HuH-7.5 (cell line): Measurements from ENCODE around the gene LARGE1.

Source experiments
- DNase-seq: peaks from one replicate; pipeline ENCODE4 v3.0.0; 2011; ENCODE audit warnings: low spot score

Gene LARGE1

DNA sequence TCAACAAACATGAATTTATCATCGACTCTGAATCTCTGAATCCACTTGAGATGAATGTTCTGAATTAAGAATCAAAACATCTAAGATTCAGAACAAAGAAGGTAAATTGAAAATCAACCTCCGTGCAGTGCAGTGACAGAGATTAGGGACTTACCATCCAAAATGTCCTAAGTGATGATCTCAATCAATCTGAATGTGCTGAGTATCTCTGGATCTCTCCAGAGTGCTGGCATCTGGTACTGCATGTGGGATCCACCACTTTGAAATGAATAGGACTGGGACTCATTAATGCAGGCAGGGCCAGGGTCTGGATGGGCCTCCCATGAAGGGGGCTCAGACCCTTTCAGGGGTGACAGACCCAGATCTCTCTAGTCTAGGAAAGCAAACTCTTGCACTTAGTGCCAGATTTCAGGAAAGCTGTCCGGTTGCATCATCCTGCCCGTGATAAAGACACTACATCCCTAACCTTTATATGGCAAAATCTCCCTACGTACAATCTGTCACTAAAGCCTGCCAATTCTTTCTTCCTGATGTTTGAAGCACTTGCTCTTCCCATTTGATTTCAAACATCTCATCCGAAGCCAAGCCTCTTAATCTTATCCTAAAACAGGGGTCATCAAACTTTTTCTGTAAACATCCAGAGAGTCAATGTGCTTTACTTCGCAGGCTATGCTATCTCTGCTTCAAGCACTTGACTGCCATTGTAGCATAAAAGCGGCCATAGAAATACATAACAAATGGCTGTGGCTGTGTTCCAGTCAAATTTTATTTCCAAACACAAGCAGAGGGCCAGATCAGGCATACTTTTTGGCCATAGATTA is 263.3 kb downstream of the LARGE1 start:
- DNase-seq, result no peak

DNA sequence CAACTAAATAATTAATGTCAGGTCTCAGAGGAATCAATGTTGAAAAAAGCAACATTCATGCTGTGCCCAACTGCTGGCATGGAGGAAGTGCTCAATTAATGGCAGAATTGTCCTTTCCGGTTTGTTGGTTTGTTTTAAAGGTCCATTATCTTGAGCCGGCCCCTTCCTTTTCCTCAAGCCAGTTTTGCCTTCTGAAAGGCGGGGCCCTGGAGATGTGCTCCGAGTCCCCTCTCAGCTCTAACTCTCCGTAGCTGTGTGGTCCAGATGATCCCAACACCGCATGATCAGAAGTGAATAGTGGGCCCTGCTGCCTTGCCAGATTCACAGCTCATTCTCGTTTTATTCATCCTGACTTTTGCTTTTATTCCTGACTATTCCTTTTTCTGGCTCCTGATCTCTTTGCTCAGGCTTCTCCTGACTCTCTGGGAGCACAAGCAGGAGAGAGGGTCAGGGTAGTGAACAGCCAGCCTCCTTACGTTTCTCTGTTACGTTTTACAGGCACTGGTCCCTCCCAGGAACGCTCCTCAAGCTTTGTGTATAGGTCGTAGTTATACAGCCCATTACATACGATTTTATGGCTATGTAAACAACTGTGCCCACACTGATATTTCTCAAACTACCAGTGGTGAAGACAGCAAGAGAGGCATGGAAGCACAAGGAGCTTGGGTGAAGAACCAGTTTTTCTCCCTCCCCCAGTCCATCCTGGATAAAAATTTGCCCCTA is 265.9 kb downstream of the LARGE1 start:
- DNase-seq, result no peak

DNA sequence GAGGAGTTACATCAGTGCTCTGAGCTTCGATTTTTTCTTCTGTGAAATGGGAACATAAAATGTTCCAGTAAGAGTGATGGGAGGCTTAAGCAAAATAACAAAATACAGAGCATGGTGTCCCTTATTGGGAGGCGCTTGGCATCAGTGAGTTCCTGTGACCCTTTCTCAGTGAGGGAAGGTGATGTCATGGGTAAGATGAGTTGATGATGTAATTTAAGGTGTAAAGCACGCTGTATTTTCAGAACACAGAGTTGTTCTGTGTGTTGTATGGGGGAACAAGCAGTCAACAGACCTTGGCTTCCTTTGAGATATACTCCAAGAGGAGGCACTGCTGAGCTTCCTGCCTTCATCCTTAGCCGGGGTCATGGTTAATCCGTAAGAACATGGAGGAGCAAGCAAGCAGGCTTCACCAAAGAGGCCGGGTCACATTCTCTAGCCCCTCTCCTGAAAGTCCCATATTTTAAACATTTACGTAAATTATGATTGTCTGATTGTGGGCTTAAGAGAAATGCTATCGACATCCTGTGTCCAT is 266.7 kb downstream of the LARGE1 start:
- no peak for DNase-seq

DNA sequence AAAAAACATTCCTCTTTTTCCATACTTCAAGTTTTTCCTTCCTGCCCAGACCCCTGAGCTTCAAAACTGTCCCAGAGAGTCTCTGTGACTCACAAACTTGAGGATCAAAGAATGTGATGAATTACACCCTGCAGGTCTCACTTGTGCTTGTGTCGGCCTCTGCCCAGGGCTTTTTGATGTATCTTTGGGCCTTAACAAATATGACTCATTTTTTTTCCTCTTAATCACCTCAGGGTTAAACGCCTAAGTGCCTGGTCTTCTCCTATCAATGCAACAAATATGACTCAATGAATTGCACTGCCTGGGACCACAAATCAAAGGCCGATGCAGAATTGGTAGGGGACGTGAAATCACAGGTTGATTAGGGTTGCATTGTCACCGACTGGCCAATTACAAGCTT is 267.7 kb downstream of the LARGE1 start:
- no peak for DNase-seq

DNA sequence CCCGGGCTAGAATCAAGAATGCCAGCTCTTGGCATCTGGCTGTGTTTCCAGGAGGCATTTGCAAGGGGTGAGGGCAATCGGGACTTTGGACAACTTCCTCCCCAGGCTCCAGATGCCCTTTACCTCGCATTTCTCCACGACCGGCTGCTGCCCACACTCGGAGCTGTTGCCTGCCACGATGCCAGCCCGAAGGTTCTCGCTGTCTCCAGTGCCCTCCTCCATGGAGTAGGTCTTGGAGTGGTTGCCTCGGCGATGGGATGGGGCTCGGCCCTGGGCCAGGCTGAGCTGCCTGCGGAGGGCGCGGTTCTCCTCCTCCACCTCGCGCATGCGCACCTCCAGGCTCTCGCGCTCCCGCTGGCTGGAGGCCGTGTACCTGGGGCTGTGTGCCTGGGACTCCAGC is 270.0 kb downstream of the LARGE1 start:
- DNase-seq, result no peak

DNA sequence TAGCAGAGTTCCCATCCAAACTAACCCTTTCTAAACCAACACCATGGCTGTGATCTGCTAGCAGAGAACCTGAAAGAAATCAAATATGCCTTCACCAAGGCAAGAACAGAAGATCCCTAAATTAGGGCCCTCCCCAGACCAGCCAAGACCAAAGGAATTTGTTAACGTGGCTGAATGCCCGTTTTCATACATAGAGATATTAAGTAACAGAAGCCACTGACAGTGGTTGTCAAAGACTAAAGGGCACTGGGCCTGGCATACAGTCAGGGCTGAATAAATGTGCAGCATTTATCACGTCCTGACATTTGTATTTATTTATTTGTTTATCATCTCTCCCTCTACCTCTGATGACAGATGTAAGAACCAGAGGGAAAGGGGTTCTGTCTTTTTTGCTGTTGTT is 271.8 kb downstream of the LARGE1 start:
- DNase-seq, result no peak

DNA sequence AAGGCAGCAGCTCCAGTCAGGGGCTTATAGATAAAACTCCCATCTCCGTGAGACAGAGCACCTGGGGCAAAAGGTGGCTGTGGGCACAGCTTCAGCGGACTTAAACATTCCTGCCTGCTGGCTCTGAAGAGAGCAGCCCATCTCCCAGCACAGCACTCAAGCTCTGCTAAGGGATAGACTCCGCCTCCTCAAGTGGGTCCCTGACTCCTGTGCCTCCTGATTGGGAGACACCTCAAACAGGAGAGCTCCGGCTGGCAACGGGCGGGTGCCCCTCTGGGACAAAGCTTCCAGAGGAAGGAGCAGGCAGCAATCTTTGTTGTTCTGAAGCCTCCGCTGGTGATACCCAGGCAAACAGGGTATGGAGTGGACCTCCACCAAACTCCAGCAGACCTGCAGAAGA is 279.4 kb downstream of the LARGE1 start:
- no peak for DNase-seq

DNA sequence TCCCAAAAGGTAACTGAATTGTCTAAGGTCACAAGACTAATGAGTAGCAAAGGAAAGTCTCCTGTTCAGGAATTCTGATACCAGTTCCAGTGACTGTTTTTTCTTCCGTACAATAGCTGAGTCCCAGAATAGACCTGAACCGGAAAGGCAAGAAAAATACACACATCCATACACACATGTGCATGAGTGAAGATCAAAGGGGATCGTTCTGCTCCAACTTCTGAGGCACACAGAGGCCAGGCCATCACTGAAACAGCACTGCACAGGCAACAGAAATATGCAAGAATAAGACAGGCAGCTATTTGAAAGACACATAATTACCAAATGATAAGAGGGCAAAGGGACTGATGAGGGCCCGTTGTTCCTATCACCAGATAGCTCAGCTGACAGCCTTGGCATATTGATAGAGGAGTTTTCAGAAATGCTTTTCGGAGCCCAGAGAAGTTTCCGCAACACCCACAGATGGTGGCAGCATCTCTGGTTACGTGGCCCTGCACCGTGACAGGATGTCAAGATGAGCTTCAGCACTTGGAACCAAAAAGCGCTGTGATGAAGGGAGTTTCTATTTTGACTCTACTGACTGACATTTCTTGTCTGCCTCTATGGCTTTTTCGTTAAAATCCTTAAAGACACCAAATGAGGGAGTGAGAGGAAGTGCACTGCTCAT is 280.6 kb downstream of the LARGE1 start:
- DNase-seq, result no peak

DNA sequence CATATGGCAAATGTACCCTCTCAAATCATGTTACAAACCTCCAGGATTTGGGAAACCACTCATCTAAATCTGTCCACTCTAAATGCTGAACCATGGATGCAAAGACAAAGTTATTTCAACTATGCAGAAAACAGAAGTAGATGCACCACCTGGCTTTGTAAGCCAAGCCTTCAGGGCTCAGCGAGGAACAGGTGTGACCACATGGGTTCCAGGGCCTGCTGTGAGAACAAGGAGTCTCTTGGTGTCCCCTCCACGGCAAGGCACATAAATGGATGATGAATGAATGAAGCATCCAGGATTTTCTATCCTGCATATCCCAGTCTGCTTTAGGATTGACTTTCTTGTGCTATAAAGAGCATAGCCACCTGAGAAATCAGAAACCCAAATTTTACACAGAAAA is 284.5 kb downstream of the LARGE1 start:
- no peak for DNase-seq

DNA sequence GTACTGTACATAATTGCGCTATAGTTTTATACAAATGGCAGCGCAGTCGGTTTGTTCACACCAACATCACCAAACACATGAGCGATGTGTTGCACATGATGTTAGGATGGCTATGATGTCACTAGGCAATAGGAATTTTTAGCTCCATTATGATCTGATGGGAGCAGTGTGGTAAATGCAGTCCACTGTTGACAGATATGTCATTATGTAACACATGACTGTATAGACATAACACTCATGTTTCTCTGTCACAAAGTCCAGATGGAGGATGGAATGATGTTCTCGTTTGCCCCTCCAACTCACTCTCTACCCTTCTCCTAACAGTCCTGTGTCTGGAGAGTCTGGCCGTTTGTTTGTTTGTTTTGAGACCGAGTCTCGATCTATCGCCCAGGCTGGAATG is 288.5 kb downstream of the LARGE1 start:
- DNase-seq, result no peak

DNA sequence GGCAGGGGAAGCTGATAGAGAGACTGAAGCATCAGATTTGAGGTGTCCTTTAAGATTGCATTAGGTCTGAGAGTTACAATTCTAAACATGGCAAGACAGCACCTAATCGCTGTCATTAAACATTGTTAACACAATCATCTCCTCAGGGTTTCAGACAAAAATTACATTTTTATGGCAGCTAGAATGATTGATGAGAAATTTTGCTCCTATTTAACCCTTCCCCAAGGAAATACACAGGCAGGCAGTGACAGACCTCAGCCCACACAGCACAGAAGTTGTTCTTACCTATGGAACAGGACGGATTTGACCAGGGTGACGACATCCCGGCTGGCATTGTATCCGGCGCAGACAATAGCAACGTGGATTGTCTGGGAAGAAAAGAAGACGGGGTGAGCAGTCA is 294.3 kb downstream of the LARGE1 start:
- no peak for DNase-seq

DNA sequence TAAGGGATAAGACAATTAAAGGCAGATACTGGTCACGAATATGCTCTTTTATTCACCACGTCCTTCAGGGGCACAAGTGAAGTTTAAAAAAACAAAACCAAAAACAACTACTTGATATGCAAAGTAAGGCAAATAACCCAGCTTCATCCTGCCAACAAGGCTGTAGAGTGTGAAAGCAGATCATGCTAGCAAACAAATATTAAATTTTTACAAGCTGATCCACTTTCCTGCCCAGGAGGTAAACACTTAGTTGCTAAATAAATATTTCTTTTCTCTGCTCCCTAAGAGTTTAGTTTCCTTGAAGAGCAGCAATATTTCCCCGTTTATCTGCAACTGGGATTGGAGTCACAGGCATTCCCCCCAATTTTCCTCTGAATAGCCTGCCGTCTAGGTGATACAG is 300.2 kb downstream of the LARGE1 start:
- DNase-seq, result no peak

DNA sequence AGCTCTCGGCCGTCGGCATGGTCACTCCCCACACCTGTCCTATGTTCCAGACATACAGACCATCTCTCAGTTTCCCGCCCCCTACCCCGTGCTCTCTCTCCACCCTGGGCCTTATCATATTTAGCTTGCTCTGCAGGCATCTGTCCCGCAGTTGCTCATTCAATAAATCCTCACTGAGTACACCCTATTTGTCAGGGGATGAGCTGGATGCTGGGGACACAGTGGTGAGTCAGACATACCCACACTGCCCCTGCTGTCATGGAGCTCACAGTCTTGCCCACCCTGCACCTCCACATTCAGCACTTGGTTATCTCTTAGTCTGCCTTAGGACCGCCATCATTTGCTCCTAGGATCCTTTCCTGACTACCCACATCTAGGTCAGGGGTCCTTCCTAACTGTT is 313.8 kb downstream of the LARGE1 start:
- DNase-seq, result no peak

DNA sequence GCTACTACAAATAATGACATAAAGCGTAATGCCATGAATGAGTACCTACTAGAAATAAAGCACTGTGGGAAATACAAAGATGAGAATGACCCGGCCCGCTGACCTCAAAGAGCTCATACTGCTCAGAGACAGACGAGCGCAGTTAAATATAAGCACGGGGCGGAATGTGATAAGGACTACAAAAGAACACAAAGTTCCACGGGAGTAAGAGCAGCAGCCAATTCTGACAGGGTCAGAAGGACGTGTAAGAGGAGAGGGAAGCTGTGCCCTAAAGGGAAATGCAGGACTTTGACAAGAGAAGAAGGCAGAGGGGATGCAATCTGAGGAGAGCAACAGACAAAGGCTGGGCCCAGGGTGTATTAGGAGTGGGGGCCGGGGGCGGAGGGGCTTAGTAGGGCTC is 314.6 kb downstream of the LARGE1 start:
- DNase-seq, result no peak

DNA sequence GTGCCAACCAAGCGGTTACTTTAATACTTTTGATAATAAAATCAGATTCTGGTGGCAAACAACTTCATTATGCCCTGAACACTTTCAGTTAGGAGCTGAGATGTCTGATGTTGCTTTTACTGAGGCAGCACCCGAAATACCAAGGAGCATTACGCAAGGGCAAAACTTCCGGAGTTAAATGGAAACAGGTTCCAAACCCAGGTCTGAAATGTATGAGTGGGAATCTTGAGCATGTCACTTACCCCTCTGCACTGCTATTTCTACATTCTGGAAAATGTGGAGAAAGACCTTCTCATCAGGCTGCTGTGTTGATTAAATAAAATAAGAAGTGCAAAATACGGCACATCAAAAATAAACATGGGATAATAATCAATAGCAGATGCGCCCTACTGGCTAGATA is 315.1 kb downstream of the LARGE1 start:
- DNase-seq, result no peak

DNA sequence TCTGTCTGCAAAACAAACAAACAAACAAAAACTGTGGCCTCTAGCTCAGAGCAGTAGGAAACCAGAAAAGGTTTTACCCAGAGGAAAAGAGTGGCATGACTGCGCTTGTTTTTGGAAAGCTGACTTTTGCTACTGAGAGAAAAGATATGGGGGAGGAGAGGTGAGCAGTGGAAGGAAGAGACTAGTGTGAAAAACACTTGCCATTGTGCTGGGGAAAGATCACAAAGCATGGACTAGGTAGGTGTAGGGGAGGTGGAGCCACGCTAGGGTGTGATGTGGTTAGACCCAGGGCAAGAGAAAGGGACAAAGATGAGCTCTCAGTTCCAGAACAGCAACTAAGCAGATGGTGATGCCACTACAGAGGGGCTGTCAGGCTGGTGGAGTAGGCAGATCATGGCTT is 319.2 kb downstream of the LARGE1 start:
- no peak for DNase-seq

DNA sequence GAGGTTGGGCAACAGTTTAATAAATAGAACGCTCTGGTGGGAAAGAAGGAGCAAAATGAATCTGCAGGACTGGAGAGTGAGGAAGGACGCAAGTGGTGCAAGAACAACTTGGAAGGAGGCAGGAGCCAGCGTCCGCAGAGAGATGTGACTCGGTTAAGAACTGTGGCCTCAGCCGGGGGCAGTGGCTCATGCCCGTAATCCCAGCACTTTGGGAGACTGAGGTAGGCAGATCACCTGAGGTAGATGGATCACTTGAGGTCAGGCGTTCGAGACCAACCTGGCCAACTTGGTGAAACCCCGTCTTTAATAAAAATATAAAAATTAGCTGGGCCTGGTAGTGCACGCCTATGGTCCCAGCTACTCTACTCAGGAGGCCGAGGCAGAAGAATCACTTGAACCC is 319.7 kb downstream of the LARGE1 start:
- DNase-seq, result no peak

DNA sequence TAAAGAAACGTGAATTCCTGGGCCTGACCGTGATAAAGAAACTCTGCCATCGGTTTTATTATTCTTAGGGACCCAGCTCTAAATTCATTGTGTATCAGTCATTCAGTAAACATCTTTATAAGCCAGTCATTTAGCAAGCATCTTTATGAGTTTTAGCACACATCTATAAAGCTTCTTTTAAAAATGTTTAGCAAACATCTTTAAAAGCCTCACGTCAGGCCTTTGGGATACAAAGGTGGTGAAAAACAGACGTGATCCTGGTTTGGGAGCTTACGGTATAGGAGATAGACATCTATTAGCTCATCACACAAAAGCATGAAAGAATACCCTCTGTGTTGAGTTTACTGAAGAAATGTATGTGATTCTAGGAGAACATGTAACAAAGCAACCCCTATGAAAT is 320.2 kb downstream of the LARGE1 start:
- no peak for DNase-seq

DNA sequence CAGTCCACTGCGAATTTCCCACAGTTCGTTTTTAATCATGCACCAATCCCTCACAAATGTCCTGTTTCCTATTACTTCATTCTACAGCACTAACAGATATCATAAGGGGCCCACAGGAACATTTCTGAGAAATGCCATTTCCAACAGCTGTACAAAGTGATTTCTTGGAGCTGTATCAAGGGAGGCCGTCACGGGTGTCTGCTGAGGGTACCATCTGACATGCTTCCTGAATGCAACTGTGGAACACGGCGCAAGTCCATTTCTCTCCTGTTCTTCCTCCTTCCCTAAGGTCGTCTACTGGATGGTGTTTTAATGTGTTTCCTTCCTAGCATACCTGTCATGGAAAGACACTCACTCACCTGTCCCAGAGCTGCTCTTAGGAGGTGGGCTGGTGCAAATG is 320.7 kb downstream of the LARGE1 start:
- DNase-seq, result no peak

DNA sequence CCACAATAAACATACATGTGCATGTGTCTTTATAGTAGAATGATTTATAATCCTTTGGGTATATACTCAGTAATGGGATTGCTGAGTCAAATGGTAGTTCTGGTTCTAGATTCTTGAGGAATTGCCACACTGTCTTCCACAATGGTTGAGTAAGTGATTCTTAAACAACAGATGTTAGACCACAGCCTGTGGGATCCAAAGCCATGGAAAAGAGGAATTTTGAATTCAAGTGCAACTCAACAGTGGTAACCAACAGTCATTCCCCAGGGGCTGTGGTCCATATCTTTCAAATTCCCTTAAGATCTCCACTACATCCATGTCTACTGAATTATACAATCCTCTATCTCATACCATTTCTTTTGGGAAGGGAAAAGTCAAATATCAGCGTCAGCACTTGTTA is 321.5 kb downstream of the LARGE1 start:
- no peak for DNase-seq

DNA sequence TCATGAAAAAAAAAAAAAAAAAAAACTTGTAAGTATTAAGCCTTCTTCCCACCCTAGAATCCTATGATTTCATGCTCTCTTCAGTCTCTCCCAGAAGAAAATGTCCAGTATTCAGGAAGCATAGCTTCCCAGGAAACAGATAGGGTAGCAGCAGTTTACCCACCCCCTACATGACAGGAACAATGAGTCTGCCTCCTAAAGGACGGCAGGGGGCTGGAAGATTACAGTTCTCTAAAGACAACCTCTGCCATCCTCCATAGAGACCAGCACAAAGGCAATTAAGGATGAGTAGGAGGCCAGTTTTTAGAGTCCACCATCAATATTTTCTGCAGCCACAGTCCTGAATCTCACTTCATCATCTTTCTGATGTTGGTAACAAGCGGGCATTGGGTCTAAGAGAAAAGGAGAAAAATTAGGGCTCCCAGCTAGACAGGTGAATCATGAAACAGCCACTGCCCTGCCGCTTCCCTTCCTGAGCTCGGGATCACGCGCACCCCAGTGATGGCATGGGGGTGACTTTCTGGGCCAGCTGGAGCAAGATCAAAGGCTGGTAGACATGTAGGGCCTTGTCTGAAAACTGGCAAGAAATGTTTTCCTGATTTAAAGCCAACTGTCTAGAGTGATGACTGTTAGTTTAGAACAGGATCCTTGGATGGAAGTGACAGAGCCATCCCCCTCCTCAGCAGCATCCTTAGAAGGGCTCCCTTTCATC is 322.8 kb downstream of the LARGE1 start:
- DNase-seq, result no peak

DNA sequence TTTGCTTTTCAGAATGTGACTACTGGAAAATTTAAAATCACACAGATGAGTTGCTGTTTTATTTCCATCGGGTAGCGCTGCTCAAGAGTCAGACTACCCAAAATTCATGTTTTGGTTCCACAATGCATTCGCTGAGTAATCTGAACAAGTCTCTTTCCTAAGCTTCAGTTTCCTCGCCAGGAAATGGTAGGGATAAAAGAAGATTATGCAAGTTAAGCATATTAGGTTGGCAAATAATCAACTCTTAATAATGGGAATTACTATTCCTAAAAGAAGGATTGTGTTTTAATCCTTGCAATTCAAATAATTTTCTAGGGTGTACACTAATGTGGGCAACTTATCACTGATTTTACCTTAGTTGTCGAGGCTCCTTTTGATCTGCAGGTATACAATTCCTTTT is 326.5 kb downstream of the LARGE1 start:
- no peak for DNase-seq
